Measurements from ENCODE around the gene SLC5A3.
A peak's percentile ranks its signal among the peaks of the same experiment; 100 is the strongest.

SLC5A3 gene

GRCh38 chr21:34073032-34073748 lies at the start of gene SLC5A3, which contains the start of gene MRPS6:
Gene SLC5A3, plus strand, starts transcription at chr21:34073578. Its CDS starts 21,621 bp downstream, at chr21:34095199.
Gene MRPS6, plus strand, starts transcription at chr21:34073578. Its CDS starts 123 bp downstream, at chr21:34073701.
- Histone ChIP-seq H3K4me3 (peak within 1 kb of the TSS; percentile 92), H3K9ac (ENCODE audit: insufficient read length) (peak within 1 kb of the TSS; percentile 78), H3K9me3 (ENCODE audit: low read depth, low read length) (no peaks in the 10 kb centered on the region), H3K27ac (no peak within 1 kb of the TSS), H3K36me3 (ENCODE audit: insufficient read depth, low read length) (peaks cover 4% of the 10 kb centered on the region; the same call in 1 of the 2 replicates)
- TF ChIP-seq EZH2 (IDR thresholded peaks at IDR 0.05) (no peak), FOXP2 (optimal IDR thresholded peaks at IDR 0.05; ENCODE audit: control extremely low read depth, extremely low read length, insufficient read depth) (no peak), POLR2AphosphoS5 (IDR thresholded peaks at IDR 0.05; ENCODE audit: borderline replicate concordance, low read depth, low read length) (peak; percentile 88; the same call in 1 of the 2 replicates)
- no peak for DNase-seq (ENCODE audit: low read depth, low spot score)

GRCh38 chr21:34023691-34024373 lies 49.5 kb upstream of the SLC5A3 start:
- Histone ChIP-seq H3K36me3 (ENCODE audit: insufficient read depth, low read length) (no peaks in the 10 kb centered on the region), H3K4me3 (no peak overlapping the region), H3K9ac (ENCODE audit: insufficient read length) (no peak overlapping the region), H3K27ac (no peak overlapping the region), H3K9me3 (ENCODE audit: low read depth, low read length) (no peaks in the 10 kb centered on the region)
- DNase-seq (ENCODE audit: low read depth, low spot score), result no peak
- TF ChIP-seq EZH2 (IDR thresholded peaks at IDR 0.05), result no peak
- TF ChIP-seq FOXP2 (optimal IDR thresholded peaks at IDR 0.05; ENCODE audit: control extremely low read depth, extremely low read length, insufficient read depth), result no peak
- TF ChIP-seq POLR2AphosphoS5 (IDR thresholded peaks at IDR 0.05; ENCODE audit: borderline replicate concordance, low read depth, low read length), result no peak

GRCh38 chr21:34024374-34024693 lies 49.0 kb upstream of the SLC5A3 start:
- H3K9me3 ChIP-seq (ENCODE audit: low read depth, low read length), result no peaks in the 10 kb centered on the region
- no peak overlapping the region for H3K27ac ChIP-seq
- H3K4me3 ChIP-seq, result no peak overlapping the region
- DNase-seq (ENCODE audit: low read depth, low spot score), result no peak
- TF ChIP-seq POLR2AphosphoS5 (IDR thresholded peaks at IDR 0.05; ENCODE audit: borderline replicate concordance, low read depth, low read length), result no peak
- no peak for TF ChIP-seq EZH2 (IDR thresholded peaks at IDR 0.05)
- no peak for TF ChIP-seq FOXP2 (optimal IDR thresholded peaks at IDR 0.05; ENCODE audit: control extremely low read depth, extremely low read length, insufficient read depth)
- no peak overlapping the region for H3K9ac ChIP-seq (ENCODE audit: insufficient read length)
- H3K36me3 ChIP-seq (ENCODE audit: insufficient read depth, low read length), result no peaks in the 10 kb centered on the region

- Histone ChIP-seq H3K9ac (ENCODE audit: insufficient read length) (no peak overlapping the region), H3K27ac (no peak overlapping the region), H3K4me3 (no peak overlapping the region), H3K9me3 (ENCODE audit: low read depth, low read length) (no peaks in the 10 kb centered on the region), H3K36me3 (ENCODE audit: insufficient read depth, low read length) (no peaks in the 10 kb centered on the region)
- TF ChIP-seq FOXP2 (optimal IDR thresholded peaks at IDR 0.05; ENCODE audit: control extremely low read depth, extremely low read length, insufficient read depth), result no peak
- no peak for TF ChIP-seq POLR2AphosphoS5 (IDR thresholded peaks at IDR 0.05; ENCODE audit: borderline replicate concordance, low read depth, low read length)
- no peak for TF ChIP-seq EZH2 (IDR thresholded peaks at IDR 0.05)
- DNase-seq (ENCODE audit: low read depth, low spot score), result no peak
These were observed 45.5 kb upstream of the SLC5A3 start for GRCh38 chr21:34027721-34028461.

GRCh38 chr21:34029743-34030528 lies 43.4 kb upstream of the SLC5A3 start:
- DNase-seq (ENCODE audit: low read depth, low spot score), result peak; percentile 14
- Histone ChIP-seq H3K4me3 (no peak overlapping the region), H3K9me3 (ENCODE audit: low read depth, low read length) (no peaks in the 10 kb centered on the region), H3K27ac (no peak overlapping the region), H3K36me3 (ENCODE audit: insufficient read depth, low read length) (no peaks in the 10 kb centered on the region), H3K9ac (ENCODE audit: insufficient read length) (no peak overlapping the region)
- TF ChIP-seq FOXP2 (optimal IDR thresholded peaks at IDR 0.05; ENCODE audit: control extremely low read depth, extremely low read length, insufficient read depth), result no peak
- no peak for TF ChIP-seq EZH2 (IDR thresholded peaks at IDR 0.05)
- no peak for TF ChIP-seq POLR2AphosphoS5 (IDR thresholded peaks at IDR 0.05; ENCODE audit: borderline replicate concordance, low read depth, low read length)

GRCh38 chr21:34031835-34032370 lies 41.5 kb upstream of the SLC5A3 start:
- Histone ChIP-seq H3K27ac (no peak overlapping the region), H3K9me3 (ENCODE audit: low read depth, low read length) (no peaks in the 10 kb centered on the region), H3K4me3 (no peak overlapping the region), H3K36me3 (ENCODE audit: insufficient read depth, low read length) (no peaks in the 10 kb centered on the region), H3K9ac (ENCODE audit: insufficient read length) (no peak overlapping the region)
- no peak for DNase-seq (ENCODE audit: low read depth, low spot score)
- TF ChIP-seq EZH2 (IDR thresholded peaks at IDR 0.05) (no peak), POLR2AphosphoS5 (IDR thresholded peaks at IDR 0.05; ENCODE audit: borderline replicate concordance, low read depth, low read length) (no peak), FOXP2 (optimal IDR thresholded peaks at IDR 0.05; ENCODE audit: control extremely low read depth, extremely low read length, insufficient read depth) (no peak)

GRCh38 chr21:34034369-34035014 lies 38.9 kb upstream of the SLC5A3 start:
- Histone ChIP-seq H3K9ac (ENCODE audit: insufficient read length) (no peak overlapping the region), H3K36me3 (ENCODE audit: insufficient read depth, low read length) (no peaks in the 10 kb centered on the region), H3K9me3 (ENCODE audit: low read depth, low read length) (no peaks in the 10 kb centered on the region), H3K4me3 (no peak overlapping the region), H3K27ac (no peak overlapping the region)
- TF ChIP-seq FOXP2 (optimal IDR thresholded peaks at IDR 0.05; ENCODE audit: control extremely low read depth, extremely low read length, insufficient read depth) (no peak), EZH2 (IDR thresholded peaks at IDR 0.05) (no peak), POLR2AphosphoS5 (IDR thresholded peaks at IDR 0.05; ENCODE audit: borderline replicate concordance, low read depth, low read length) (no peak)
- DNase-seq (ENCODE audit: low read depth, low spot score), result no peak

All from SK-N-MC (cell line).